HepG2 (cell line): ENCODE measurements around the gene NFYB. TPM values are rescaled to one million over a fixed set of nuclear protein-coding genes. Genes with fewer than 3 reads are reported as not detected.

Source experiments
- ATAC-seq: fragments of 200-7000 bp; cut with Tn5 transposase; 3 replicates; pipeline ENCODE4 v1.9.1; 2020; ENCODE audit warnings: mild to moderate bottlenecking, moderate library complexity
- BruUV-seq: library from RNA; stranded (reverse); fragments of 400-500 nt; replicated peaks from 2 replicates; lab custom pipeline; 2021; lab: Mats Ljungman, UMichigan
- CTCF ChIA-PET: fragments of 300-600 bp; formaldehyde crosslinking; extraction: SDS; loops from one replicate; lab custom pipeline; 2021; ENCODE audit warnings: low total read pairs, inconsistent platforms, low intra/inter-chr PET ratio; lab: Yijun Ruan, JAX
- POLR2A ChIA-PET: fragments of 350-600 bp; sonication (Branson Sonifier 250); formaldehyde crosslinking; loops from one replicate; lab custom pipeline; 2020; ENCODE audit warnings: antibody characterized with exemption, inconsistent platforms; lab: Yijun Ruan, JAX
- DNase-seq: peaks from one replicate; pipeline ENCODE4 v3.0.0-alpha.2; 2015; ENCODE audit warnings: low spot score
- FAIRE-seq: peaks from 3 replicates; lab custom pipeline; 2011; peaks lifted over from hg19 to GRCh38; lab: Jason Lieb, UNC
- H2AFZ ChIP-seq: one replicate; pipeline ENCODE4 v1.6.1; 2011; ENCODE audit warnings: low read length, inconsistent platforms
- H3K27ac ChIP-seq: fragments of 300-600 bp; 3 replicates; pipeline ENCODE4 v1.8.0; 2011; ENCODE audit warnings: mixed run types, mild to moderate bottlenecking, mixed read lengths, low read length, inconsistent platforms; ENCODE audit not compliant: insufficient read depth; ENCODE audit errors: extremely low read length
- H3K27me3 ChIP-seq, 2 experiments: fragments of 200-600 bp in 1 of 2; 2 replicates in 1 of 2; 3 replicates in 1 of 2; pipeline versions ENCODE4 v1.6.0 to v1.8.0; 2011; ENCODE audit warnings: low read length in 2 of 2, mild to moderate bottlenecking in 2 of 2, moderate library complexity in 2 of 2, inconsistent platforms in 1 of 2; ENCODE audit not compliant: insufficient read depth in 2 of 2, control insufficient read depth in 1 of 2
- H3K36me3 ChIP-seq, 2 experiments: fragments of 200-600 bp in 1 of 2; replicated peaks in 1 of 2; 2 replicates in 1 of 2; 3 replicates in 1 of 2; pipeline versions ENCODE4 v1.5.1 to v1.8.0; 2011; ENCODE audit warnings: low read length in 2 of 2, inconsistent platforms in 1 of 2; ENCODE audit not compliant: insufficient read depth in 2 of 2, control insufficient read depth in 1 of 2
- H3K4me1 ChIP-seq: 2 replicates; pipeline ENCODE4 v1.5.1; 2012; ENCODE audit warnings: low read length, inconsistent platforms; ENCODE audit not compliant: insufficient read depth
- H3K4me2 ChIP-seq: 2 replicates; pipeline ENCODE4 v1.6.0; 2011; ENCODE audit warnings: low read depth, low read length, inconsistent platforms
- H3K4me3 ChIP-seq, 3 experiments: fragments of 200-600 bp in 1 of 3; sonication (generic), shearing (Covaris generic) in 1 of 3; replicated peaks in 1 of 3; 2 replicates each; pipeline ENCODE4 v1.5.1; 2011 to 2016; ENCODE audit warnings: low read length in 3 of 3, inconsistent platforms in 2 of 3, low read depth in 2 of 3, mild to moderate bottlenecking in 2 of 3, control low read depth in 1 of 3, mixed read lengths in 1 of 3; ENCODE audit not compliant: insufficient read depth in 1 of 3
- H3K79me2 ChIP-seq: one replicate; pipeline ENCODE4 v1.6.1; 2011; ENCODE audit warnings: low read length, inconsistent platforms; ENCODE audit not compliant: insufficient read depth
- H3K9ac ChIP-seq: 2 replicates; pipeline ENCODE4 v1.6.0; 2011; ENCODE audit warnings: mild to moderate bottlenecking, low read depth, low read length, inconsistent platforms; ENCODE audit not compliant: insufficient read depth
- H3K9me3 ChIP-seq: 2 replicates; pipeline ENCODE4 v1.5.1; 2012; ENCODE audit warnings: mild to moderate bottlenecking, low read length
- H4K20me1 ChIP-seq: 2 replicates; pipeline ENCODE4 v1.6.0; 2011; ENCODE audit warnings: inconsistent platforms, mild to moderate bottlenecking, low read length, moderate library complexity; ENCODE audit not compliant: insufficient read depth
- CENPT ChIP-seq: sonication (generic); formaldehyde crosslinking; IDR thresholded peaks from 2 replicates; pipeline ENCODE4 v1.8.0; 2022; ENCODE audit warnings: low read depth, mild to moderate bottlenecking, moderate library complexity, missing genetic modification reagents
- HES4 ChIP-seq: sonication (generic); formaldehyde crosslinking; IDR thresholded peaks from 2 replicates; pipeline ENCODE4 v1.9.0; 2021; ENCODE audit warnings: mild to moderate bottlenecking, missing genetic modification reagents, borderline replicate concordance
- MLXIP ChIP-seq: sonication (generic); formaldehyde crosslinking; IDR thresholded peaks from 2 replicates; pipeline ENCODE4 v1.9.0; 2021; ENCODE audit warnings: missing genetic modification reagents, borderline replicate concordance
- MTA1 ChIP-seq: sonication (generic); formaldehyde crosslinking; IDR thresholded peaks from 2 replicates; pipeline ENCODE4 v1.4.0; 2020; ENCODE audit warnings: missing genetic modification reagents, mild to moderate bottlenecking, borderline replicate concordance
- NFAT5 ChIP-seq: sonication (generic); formaldehyde crosslinking; IDR thresholded peaks from 2 replicates; pipeline ENCODE4 v1.4.0; 2020; ENCODE audit warnings: missing genetic modification reagents
- TFAP4 ChIP-seq: sonication (generic); IDR thresholded peaks from 2 replicates; pipeline ENCODE4 v1.6.1; 2016; ENCODE audit warnings: low read depth, borderline replicate concordance
- TRAFD1 ChIP-seq: sonication (generic); formaldehyde crosslinking; IDR thresholded peaks from 2 replicates; pipeline ENCODE4 v1.5.1; 2020; ENCODE audit warnings: missing genetic modification reagents, mild to moderate bottlenecking, borderline replicate concordance
- ZBTB44 ChIP-seq: sonication (generic); formaldehyde crosslinking; IDR thresholded peaks from 2 replicates; pipeline ENCODE4 v1.4.0; 2020; ENCODE audit warnings: missing genetic modification reagents
- ZFP41 ChIP-seq: sonication (generic); formaldehyde crosslinking; IDR thresholded peaks from 2 replicates; pipeline ENCODE4 v1.4.0; 2020; ENCODE audit warnings: mild to moderate bottlenecking, missing genetic modification reagents, borderline replicate concordance
- ZNF879 ChIP-seq: sonication (generic); formaldehyde crosslinking; IDR thresholded peaks from 2 replicates; pipeline ENCODE4 v1.8.1; 2023; ENCODE audit warnings: missing genetic modification reagents
- ZNF883 ChIP-seq: sonication (generic); formaldehyde crosslinking; IDR thresholded peaks from 2 replicates; pipeline ENCODE4 v1.5.1; 2020; ENCODE audit warnings: mild to moderate bottlenecking, missing genetic modification reagents; ENCODE audit errors: not compliant biosample characterization
- WGBS: methylation state at CpG from one replicate; pipeline ENCODE4 v1.1.6; 2017; ENCODE audit warnings: low lambda C conversion rate; 5-methylcytosine and 5-hydroxymethylcytosine counted together
- in situ Hi-C: cut with HindIII; loops from 2 replicates; pipeline ENCODE4 v1.10.0; 2017; ENCODE audit warnings: low pct_unique_long_range_greater_than_20kb; ENCODE audit not compliant: extremely low pct_ligation_motif_present
- intact Hi-C: fragments of 100-400 bp; cut with micrococcal nuclease; formaldehyde crosslinking; loops from one replicate; pipeline ENCODE4 v1.10.0; 2022; ENCODE audit not compliant: unreplicated experiment
- polyA plus RNA-seq, 8 experiments: library from polyadenylated mRNA; depleted of rRNA in 3 of 8; stranded (reverse) in 7 of 8; unstranded in 1 of 8; fragments of >200 nt; fragmentation: Illumina TruSeq in 4 of 8; extraction: Trizol in 4 of 8; gene quantifications; 2 replicates each; pipeline versions ENCODE4 v1.2.1 to v1.2.3, GENCODE V29; 2011 to 2016; ENCODE audit warnings: low read depth in 4 of 8, missing spikeins in 1 of 8, mixed read lengths in 1 of 8; ENCODE audit not compliant: insufficient read depth in 1 of 8
- total RNA-seq, 5 experiments: library from RNA; depleted of rRNA; stranded (reverse); fragments of >200 nt; fragmentation: Illumina TruSeq; extraction: Trizol; gene quantifications; 2 replicates each; pipeline ENCODE4 v1.2.3, GENCODE V29; 2016; ENCODE audit warnings: low read depth in 1 of 5

NFYB gene
- total and polyA plus RNA-seq, 2 of the 13 experiments (the other 11 are each of a cell fraction or from before 2014, with no cell fraction given), result 18.7 to 36.6 TPM

- Histone ChIP-seq H3K27me3 (peaks cover 0 to 10% of the 10 kb centered on the region in 2 experiments; a peak in 1 of 5 replicates), H3K27ac (no peak overlapping the region), H3K79me2 (no peaks in the 10 kb centered on the region), H3K36me3 (no peaks in the 10 kb centered on the region), H3K4me2 (no peak overlapping the region), H3K9ac (no peak overlapping the region), H3K4me3 (no peak overlapping the region), H2AFZ (no peak overlapping the region), H3K9me3 (no peaks in the 10 kb centered on the region), H3K4me1 (no peaks in the 10 kb centered on the region), H4K20me1 (no peaks in the 10 kb centered on the region)
- intact Hi-C loops (no loop called here), in situ Hi-C loops (no loop called here)
- FAIRE-seq (no peak), DNase-seq (no peak), ATAC-seq (no peak)
- POLR2A ChIA-PET, result no interaction called here
- 20% methylated on average over 5 of the region's 5 CpGs for WGBS
- CTCF ChIA-PET, result no interaction called here
- no TSS peak for BruUV-seq
- TF ChIP-seq ZNF883 (CRISPR knock-in tag), result no peak
- no peak for TF ChIP-seq MLXIP (CRISPR knock-in tag)
- no peak for TF ChIP-seq ZFP41 (CRISPR knock-in tag)
- TF ChIP-seq TFAP4, result no peak
- no peak for TF ChIP-seq TRAFD1
- TF ChIP-seq ZNF879 (CRISPR knock-in tag), result no peak
- no peak for TF ChIP-seq ZBTB44 (CRISPR knock-in tag)
- TF ChIP-seq CENPT (CRISPR knock-in tag), result no peak
- no peak for TF ChIP-seq NFAT5 (CRISPR knock-in tag)
- no peak for TF ChIP-seq MTA1 (CRISPR knock-in tag)
- no peak for TF ChIP-seq HES4 (CRISPR knock-in tag)
These were observed 30.6 kb upstream of the NFYB start for GRCh38 chr12:104168596-104168995.
